Stimulated activated CD8-positive, alpha-beta memory T cell treated with anti-CD3 and anti-CD28 coated beads, Interleukin-12 subunit alpha, Interleukin-12 subunit beta, amount 100 ng/mL, for 1 hour (primary cell): Measurements from ENCODE around the gene PLCG2.

Experiments used
- DNase-seq: peaks from one replicate; pipeline ENCODE4 v3.0.0-alpha.2; 2020; ENCODE audit warnings: low read depth

PLCG2 gene

DNA sequence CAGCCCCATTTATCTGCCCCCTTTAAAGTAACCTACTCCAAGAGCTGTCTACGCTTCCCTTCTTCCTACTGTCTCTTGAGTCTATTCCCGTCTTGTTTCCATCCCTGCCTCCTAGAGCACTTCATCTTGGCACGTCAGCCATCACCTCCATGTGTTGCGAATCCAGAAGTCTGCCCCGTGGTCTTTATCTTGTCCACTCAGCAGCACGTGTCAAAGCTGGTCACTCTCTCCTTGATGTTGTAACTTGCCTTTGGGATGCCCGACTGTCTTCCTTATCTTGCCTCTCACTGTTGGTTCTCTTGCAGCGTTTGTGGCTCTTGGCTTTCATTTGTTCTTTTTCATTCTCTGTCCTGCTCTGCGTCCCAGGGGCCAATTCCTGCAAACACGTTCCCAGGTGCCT, 99.4 kb downstream of the PLCG2 start:
- no peak for DNase-seq

DNA sequence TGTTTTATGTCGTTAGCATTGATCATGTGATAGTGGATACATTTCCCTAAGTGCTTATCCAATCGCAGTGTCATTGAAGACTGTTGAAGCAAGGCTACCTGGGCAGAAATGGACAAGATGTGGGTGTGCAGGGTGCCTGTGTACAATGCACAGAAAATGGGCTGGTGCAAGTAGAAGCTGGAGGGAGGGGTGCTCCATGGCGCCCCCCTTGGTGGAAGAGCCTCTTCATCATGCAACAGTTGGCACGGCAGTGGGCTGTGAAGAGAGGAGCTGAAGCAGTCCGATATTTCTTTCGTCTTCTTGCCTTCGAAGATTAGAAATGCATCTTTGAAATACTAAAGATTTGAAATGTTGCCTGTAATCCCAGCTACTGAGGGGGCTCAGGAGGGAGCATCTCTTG, 100.5 kb downstream of the PLCG2 start:
- no peak for DNase-seq

DNA sequence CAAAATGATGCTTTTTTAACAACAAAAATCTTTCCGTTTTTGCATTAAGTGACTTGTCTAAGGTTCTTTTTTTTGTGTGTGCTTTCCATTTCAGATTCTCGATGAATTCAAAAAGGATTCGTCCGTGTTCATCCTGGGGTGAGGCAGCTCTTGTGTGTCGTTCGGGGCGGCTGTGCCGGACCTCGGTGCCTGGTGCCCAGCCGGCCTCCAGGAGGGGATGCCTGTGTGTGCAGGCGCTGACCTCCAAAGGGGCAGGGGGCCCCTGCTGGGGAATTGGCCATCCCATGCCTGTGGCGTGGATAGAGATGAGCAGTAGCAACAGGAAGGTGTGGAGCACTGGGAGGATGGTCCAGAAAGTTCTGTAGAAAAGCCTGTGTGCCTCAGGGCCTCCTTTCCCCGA, 101.7 kb downstream of the PLCG2 start:
- DNase-seq = no peak

GRCh38 chr16:81881228-81881627, 102.1 kb downstream of the PLCG2 start:
- DNase-seq = no peak

GRCh38 chr16:81882559-81882958, 103.5 kb downstream of the PLCG2 start:
- no peak for DNase-seq

GRCh38 chr16:81883235-81883634, 104.1 kb downstream of the PLCG2 start:
- DNase-seq = no peak

DNA sequence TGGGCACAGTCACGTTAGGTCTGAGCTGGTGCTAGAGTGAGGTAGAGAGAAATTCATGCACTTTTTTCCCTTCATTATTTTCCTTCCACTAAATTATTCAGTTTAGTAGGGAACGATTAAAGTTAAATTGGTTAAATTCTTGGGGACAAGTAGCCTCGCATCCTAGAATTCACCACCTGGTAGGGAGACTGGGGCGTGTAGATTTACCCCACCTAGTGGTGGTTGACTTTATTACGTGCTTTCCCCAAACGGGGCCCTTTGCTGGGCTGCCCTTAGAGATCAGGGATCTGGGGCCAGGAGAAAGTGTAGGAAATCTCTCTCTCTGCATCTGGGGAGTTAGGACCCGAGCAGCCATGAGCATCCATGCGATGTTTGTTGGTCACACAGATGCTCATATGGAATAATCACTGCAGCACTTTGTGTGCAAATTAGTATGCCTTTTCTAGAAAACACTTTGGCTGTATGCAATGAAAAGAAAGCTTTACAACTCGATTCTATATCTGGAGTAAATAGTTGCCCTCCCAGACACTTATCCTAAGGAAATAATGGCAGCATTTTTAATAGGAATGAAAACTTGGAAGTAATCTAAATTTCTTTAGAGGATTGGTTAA, 107.0 kb downstream of the PLCG2 start:
- no peak for DNase-seq

DNA sequence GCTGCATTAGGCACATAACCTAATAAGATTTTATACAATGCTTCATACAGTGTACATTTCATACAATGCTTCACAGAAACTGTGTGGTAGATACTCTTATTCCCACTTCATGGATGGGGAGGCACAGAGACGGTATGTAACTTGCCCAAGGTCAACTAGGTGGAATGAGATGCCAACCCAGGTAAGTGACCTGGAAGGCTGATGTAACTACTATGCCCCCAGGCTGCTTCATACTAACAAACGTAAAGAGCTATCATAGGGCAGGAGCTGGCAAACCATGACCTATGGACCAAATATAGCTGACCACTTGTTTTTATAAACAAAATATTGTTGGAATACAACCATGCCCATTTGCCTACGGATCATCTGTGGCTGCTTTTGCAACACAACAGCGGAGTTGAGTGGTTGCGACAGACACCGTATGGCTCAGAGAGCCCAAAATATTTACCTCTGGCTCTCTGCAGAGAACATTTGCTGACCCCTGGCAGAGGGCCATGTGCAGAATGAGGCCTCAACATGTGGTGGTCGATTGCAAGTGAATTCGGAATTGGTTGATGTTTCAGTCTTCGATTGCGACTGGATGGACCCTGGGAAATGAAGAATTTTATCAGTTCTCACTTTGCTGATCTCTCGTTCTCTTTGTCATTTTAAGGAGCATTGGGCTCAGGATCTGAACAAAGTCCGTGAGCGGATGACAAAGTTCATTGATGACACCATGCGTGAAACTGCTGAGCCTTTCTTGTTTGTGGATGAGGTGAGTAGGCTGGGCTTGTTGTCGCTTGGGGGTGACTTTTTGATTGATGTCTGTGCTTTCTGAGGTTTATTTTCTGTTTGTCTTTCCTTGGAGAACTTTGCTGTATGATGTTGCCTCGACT, 109.7 kb downstream of the PLCG2 start:
- DNase-seq = no peak

- DNase-seq = no peak
These were observed 112.8 kb downstream of the PLCG2 start for GRCh38 chr16:81891736-81892364.

GRCh38 chr16:81894592-81894991, 115.5 kb downstream of the PLCG2 start:
- DNase-seq = no peak

DNA sequence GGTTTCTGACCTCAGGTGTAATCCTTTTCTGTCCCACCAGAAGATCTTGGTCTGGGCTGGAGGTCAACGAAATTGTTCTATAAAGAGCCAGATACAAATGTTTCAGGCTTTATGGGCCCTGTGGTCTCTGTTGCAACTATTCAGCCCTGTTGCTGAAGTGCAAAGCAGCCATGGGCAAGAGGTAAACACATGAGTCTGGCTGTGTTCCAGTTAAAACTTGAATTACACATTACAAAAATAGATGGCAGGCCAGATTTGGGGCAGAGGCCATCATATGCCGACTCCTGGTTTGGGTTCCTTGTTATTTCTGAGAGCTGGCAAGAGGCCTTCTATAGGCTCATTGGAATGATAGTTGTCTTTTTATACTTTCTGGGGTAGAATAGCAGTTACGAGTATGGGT, 117.8 kb downstream of the PLCG2 start:
- DNase-seq = no peak

GRCh38 chr16:81899601-81900000, 120.5 kb downstream of the PLCG2 start:
- no peak for DNase-seq

GRCh38 chr16:81900014-81900413, 120.9 kb downstream of the PLCG2 start:
- DNase-seq = no peak

DNA sequence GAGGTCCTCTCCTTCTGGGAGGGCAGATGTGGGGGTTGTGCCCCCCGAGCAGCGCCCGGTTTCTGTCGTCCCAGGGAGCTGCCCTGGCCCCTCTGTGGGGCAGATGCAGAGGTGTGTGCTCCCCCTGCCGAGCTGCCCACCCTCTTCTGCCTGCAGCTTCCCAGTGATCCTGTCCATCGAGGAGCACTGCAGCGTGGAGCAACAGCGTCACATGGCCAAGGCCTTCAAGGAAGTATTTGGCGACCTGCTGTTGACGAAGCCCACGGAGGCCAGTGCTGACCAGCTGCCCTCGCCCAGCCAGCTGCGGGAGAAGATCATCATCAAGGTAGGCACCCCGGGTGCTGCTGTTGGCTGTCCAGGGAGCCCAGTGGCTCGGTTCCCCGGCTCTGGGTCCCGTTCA, 121.4 kb downstream of the PLCG2 start:
- no peak for DNase-seq

DNA sequence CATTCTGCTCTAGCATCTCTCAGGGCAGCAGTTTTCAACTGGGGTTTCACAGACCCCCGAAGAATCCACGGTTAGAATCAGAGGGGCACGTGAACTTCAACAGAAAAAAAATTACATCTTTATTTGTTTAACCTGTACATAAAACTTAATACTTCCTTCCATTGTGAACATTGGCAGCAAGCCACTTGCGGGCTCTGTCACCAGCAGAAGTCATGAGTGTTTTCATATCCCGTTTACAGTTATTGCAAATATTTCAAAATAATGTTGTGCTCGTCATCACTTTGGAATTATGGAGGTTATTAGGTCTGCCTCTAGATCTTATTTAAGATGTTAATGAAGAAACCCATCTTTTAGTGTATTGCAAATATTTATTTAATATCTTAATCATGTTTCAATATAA, 122.4 kb downstream of the PLCG2 start:
- no peak for DNase-seq

GRCh38 chr16:81902025-81902424, 122.9 kb downstream of the PLCG2 start:
- DNase-seq = no peak

- DNase-seq = no peak
These were observed 125.2 kb downstream of the PLCG2 start for GRCh38 chr16:81904320-81904719.

DNA sequence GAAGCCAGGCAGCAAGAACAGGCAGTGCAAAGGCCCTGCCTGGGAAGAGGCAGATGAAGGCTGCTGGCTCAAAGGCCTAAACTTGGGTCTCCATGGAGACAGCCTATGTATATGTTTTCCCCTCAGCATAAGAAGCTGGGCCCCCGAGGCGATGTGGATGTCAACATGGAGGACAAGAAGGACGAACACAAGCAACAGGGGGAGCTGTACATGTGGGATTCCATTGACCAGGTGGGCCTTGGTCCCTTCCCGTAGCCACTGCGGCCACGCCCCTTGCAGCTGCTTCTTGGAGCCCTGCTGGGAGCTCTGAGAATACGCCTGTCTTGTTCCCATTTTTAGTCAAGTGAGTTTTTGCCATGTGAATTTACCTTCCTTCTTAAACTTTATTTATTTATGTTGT, 126.2 kb downstream of the PLCG2 start:
- DNase-seq = no peak

- DNase-seq = no peak
These were observed 128.6 kb downstream of the PLCG2 start for GRCh38 chr16:81907681-81908080.

GRCh38 chr16:81908466-81909262, 129.6 kb downstream of the PLCG2 start:
- DNase-seq = no peak

- DNase-seq = no peak
These were observed 131.3 kb downstream of the PLCG2 start for GRCh38 chr16:81910366-81910885.

DNA sequence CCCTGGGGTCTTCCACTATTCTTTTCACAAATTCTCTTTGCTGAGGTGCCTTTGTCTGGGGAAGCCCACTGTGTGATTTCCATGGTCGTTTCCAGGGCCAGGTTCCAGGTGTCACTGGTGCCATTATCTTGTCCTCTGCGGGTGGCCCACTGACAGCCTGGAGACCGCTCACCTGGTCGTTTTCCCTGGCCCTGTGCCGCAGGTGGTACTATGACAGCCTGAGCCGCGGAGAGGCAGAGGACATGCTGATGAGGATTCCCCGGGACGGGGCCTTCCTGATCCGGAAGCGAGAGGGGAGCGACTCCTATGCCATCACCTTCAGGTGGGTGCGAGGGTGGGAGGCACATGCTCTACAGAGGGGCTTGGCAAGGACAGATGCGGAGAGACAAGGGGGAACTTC, 133.3 kb downstream of the PLCG2 start:
- DNase-seq = no peak
